Measurements from ENCODE around the gene HTR2B. TPM values are rescaled to one million over a fixed set of nuclear protein-coding genes. Genes with fewer than 3 reads are reported as not detected.

Gene HTR2B
- total RNA-seq, 4 donors from 2014 or later, result 0.20 to 0.60 (median 0.42) TPM; not detected in 1

DNA sequence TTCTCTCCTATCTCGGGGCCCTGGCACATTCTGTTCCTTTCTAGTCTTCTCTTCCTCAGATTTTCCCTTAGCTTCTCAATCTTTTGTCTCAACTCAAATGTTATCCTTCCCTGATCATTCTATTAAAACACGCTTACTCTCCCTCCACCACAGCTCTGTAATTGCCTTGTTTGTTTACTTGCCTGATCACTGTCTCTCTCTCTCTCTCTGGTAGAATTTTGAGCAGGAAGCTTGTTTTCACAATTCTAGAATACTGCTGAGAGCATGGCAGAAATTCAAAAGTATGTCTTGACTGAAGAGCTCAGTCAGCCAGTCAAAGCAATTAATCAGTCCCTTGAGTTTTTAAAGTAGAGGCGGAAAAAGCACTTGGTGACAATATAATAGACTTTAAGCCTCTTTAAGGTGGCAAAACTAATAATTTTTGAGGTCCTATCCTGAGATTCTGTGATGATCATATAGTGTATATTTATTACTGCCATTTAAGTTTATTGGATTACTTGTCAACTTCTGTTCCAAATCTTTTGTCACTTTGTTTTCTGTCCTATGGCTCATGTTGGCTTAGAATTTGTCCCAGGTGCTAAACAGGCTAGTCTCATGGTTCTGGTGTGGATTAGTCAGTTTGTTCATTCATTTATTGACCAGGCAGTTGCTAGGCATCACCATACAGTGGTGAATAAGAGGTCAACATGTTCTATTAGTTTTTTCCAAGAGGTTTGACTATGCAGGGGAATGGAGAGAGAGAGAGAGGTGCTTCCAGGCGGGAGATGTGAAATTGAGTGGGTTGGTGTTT is 65.9 kb downstream of the HTR2B start:
- Histone ChIP-seq H3K4me1 (peaks cover 0 to 37% (median 21%) of the 10 kb centered on the region in 4 donors), H3K9me3 (no peaks in the 10 kb centered on the region), H3K27me3 (no peaks in the 10 kb centered on the region), H3K4me3 (no peak overlapping the region), H3K27ac (no peak overlapping the region), H3K36me3 (peaks cover 0 to 29% (median 0%) of the 10 kb centered on the region in 3 donors)
- 66 to 68% methylated on average over 4 of the region's 4 CpGs for WGBS, 2 donors
- no peak for DNase-seq (ENCODE audit: low spot score in 2 of 2)
- TF ChIP-seq POLR2A (IDR thresholded peaks at IDR 0.05) (no peak), EP300 (IDR thresholded peaks at IDR 0.05) (no peak)
- TF ChIP-seq, protein P1, sequence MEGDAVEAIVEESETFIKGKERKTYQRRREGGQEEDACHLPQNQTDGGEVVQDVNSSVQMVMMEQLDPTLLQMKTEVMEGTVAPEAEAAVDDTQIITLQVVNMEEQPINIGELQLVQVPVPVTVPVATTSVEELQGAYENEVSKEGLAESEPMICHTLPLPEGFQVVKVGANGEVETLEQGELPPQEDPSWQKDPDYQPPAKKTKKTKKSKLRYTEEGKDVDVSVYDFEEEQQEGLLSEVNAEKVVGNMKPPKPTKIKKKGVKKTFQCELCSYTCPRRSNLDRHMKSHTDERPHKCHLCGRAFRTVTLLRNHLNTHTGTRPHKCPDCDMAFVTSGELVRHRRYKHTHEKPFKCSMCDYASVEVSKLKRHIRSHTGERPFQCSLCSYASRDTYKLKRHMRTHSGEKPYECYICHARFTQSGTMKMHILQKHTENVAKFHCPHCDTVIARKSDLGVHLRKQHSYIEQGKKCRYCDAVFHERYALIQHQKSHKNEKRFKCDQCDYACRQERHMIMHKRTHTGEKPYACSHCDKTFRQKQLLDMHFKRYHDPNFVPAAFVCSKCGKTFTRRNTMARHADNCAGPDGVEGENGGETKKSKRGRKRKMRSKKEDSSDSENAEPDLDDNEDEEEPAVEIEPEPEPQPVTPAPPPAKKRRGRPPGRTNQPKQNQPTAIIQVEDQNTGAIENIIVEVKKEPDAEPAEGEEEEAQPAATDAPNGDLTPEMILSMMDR (IDR thresholded peaks at IDR 0.05), result no peak

Small RNAs within 50 kb of the gene (small RNA-seq; reads per million reads assigned to genes)
- gene RNU1-93P, result not detected

Other genes starting within 250 kb of the HTR2B start
- gene GPR55, start 199.8 kb downstream of the HTR2B start, total RNA-seq, result under 1 TPM in 1 of 4 donors, not detected in 3; 0.21 TPM
- not detected for gene SPATA3, start 128.9 kb downstream of the HTR2B start, total RNA-seq
- gene C2orf72, start 87.5 kb downstream of the HTR2B start, total RNA-seq, result 1 to 10 TPM in 1 of 4 donors, under 1 TPM in 2, not detected in 1; 0.20 to 2.6 (median 0.42) TPM
- 10 to 100 TPM; 47.9 to 79.3 (median 61.9) TPM for gene PSMD1, start 68.2 kb downstream of the HTR2B start, total RNA-seq
- 10 to 100 TPM in 3 of 4 donors, 1 to 10 TPM in 1; 8.7 to 30.0 (median 18.6) TPM for gene ARMC9, start 73.6 kb upstream of the HTR2B start, total RNA-seq

Measured in tibial nerve (tissue), 4 donors.